ENCODE measurements around the gene FARP1. TPM values are rescaled to one million over a fixed set of nuclear protein-coding genes. Genes with fewer than 3 reads are reported as not detected.
A peak's percentile ranks its signal among the peaks of the same experiment; 100 is the strongest.

The FARP1 gene
- total and polyA plus RNA-seq, 2 of the 8 experiments (the other 6 are each of a cell fraction or from before 2014, with no cell fraction given), result 24.7 to 104 TPM

- WGBS, 2 experiments (ENCODE audit: extremely low coverage in 1 of 2, insufficient coverage in 1 of 2, insufficient read length in 1 of 2, insufficient replicate concordance in 2 of 2, low coverage in 1 of 2, low lambda C conversion rate in 2 of 2, missing lambda C conversion rate in 1 of 2), result 85% methylated on average over 9 of the region's 9 CpGs; no CpG with 5 or more reads in 1 of the 2 experiments
Measured at GRCh38 chr13:98490195-98490836, 347.4 kb downstream of the FARP1 start.

More at GRCh38 chr13:98490195-98490836, 347.4 kb downstream of the FARP1 start:
- H3K23me2 ChIP-seq (ENCODE audit: low read depth, low read length), result no peaks in the 10 kb centered on the region
- H3K27ac ChIP-seq (ENCODE audit: low read depth, low read length), result no peak overlapping the region
- peaks cover 20% of the 10 kb centered on the region for H3K79me1 ChIP-seq (ENCODE audit: low read depth, low read length)
- H3K56ac ChIP-seq (replicated peaks; ENCODE audit: insufficient read length, low read depth, low read length), result no peak overlapping the region
- H4K20me1 ChIP-seq (replicated peaks in 1 of 2; ENCODE audit: control insufficient read depth in 1 of 2, insufficient read depth in 2 of 2, low read length in 2 of 2), result peaks cover 18 to 32% of the 10 kb centered on the region in 2 experiments
- H3K9ac ChIP-seq (replicated peaks in 1 of 4; ENCODE audit: extremely low read depth in 1 of 4, low read depth in 3 of 4, low read length in 3 of 4), result no peak overlapping the region
- H2BK5ac ChIP-seq (ENCODE audit: low read depth, low read length), result peak overlapping the region; percentile 55; the same call in 1 of the 2 replicates
- peaks cover 7 to 94% of the 10 kb centered on the region in 2 experiments for H3K79me2 ChIP-seq (ENCODE audit: control insufficient read depth in 1 of 2, insufficient read depth in 2 of 2, low read length in 2 of 2)
- H3K27me3 ChIP-seq (replicated peaks in 1 of 4; ENCODE audit: control insufficient read depth in 3 of 4, extremely low read depth in 1 of 4, insufficient read depth in 3 of 4, low read length in 3 of 4), result no peaks in the 10 kb centered on the region
- no peak overlapping the region for H3K18ac ChIP-seq (ENCODE audit: extremely low read depth, low read length)
- H3K4me2 ChIP-seq (ENCODE audit: insufficient read depth in 1 of 2, low read depth in 2 of 2, low read length in 2 of 2), result no peak overlapping the region
- H3K14ac ChIP-seq (ENCODE audit: insufficient read length), result no peak overlapping the region
- H4K5ac ChIP-seq (ENCODE audit: insufficient read length, low read depth, low read length), result no peak overlapping the region
- no peak overlapping the region for H2BK12ac ChIP-seq (ENCODE audit: low read depth, low read length)
- no peak overlapping the region for H2BK20ac ChIP-seq (ENCODE audit: low read length)
- no peak overlapping the region for H2BK120ac ChIP-seq (replicated peaks; ENCODE audit: low read depth, low read length)
- no peaks in the 10 kb centered on the region for H3K36me3 ChIP-seq (ENCODE audit: control insufficient read depth in 2 of 4, insufficient read depth in 4 of 4, low read length in 3 of 4)
- no peak for FAIRE-seq
- no peak overlapping the region for H2BK15ac ChIP-seq (ENCODE audit: low read length)
- H2AK5ac ChIP-seq (ENCODE audit: low read depth, low read length), result no peak overlapping the region
- no peak overlapping the region for H4K91ac ChIP-seq (replicated peaks; ENCODE audit: insufficient read length, low read length)
- TF ChIP-seq CTCF (IDR thresholded peaks at IDR 0.05; ENCODE audit: control extremely low read depth in 1 of 3, insufficient read depth in 1 of 3, low read depth in 1 of 3, low read length in 3 of 3) (no peak), POLR2A (IDR thresholded peaks at IDR 0.05; ENCODE audit: control extremely low read depth in 1 of 2, low read depth in 2 of 2, low read length in 2 of 2) (no peak), TCF12 (IDR thresholded peaks at IDR 0.05; ENCODE audit: low read depth, low read length) (no peak), TBP (IDR thresholded peaks at IDR 0.05; ENCODE audit: low read depth, low read length) (no peak)
- TF ChIP-seq, protein P1, sequence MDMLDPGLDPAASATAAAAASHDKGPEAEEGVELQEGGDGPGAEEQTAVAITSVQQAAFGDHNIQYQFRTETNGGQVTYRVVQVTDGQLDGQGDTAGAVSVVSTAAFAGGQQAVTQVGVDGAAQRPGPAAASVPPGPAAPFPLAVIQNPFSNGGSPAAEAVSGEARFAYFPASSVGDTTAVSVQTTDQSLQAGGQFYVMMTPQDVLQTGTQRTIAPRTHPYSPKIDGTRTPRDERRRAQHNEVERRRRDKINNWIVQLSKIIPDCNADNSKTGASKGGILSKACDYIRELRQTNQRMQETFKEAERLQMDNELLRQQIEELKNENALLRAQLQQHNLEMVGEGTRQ (IDR thresholded peaks at IDR 0.05; ENCODE audit: low read length), result no peak
- H4K8ac ChIP-seq (ENCODE audit: extremely low read depth, insufficient read depth, low read length), result no peak overlapping the region
- H3K9me3 ChIP-seq (ENCODE audit: insufficient read depth in 2 of 2, low read depth in 1 of 2, low read length in 1 of 2), result no peaks in the 10 kb centered on the region
- CTCF ChIA-PET (ENCODE audit: partially characterized antibody), result interaction anchor here (0.5 to 1.6 kb wide), 8 partner anchors 18 to 163 kb away, joined by 3 to 7 read pairs (median 4); no protein-coding TSS in a partner anchor
- H3K23ac ChIP-seq (ENCODE audit: insufficient read length), result no peak overlapping the region
- no peak for DNase-seq (ENCODE audit: low read depth in 1 of 2, low spot score in 2 of 2)
- no peak overlapping the region for H3K4me3 ChIP-seq (ENCODE audit: extremely low read depth in 1 of 4, insufficient read depth in 2 of 4, low read depth in 3 of 4, low read length in 4 of 4)
- no peak overlapping the region for H3K4ac ChIP-seq (replicated peaks; ENCODE audit: insufficient read length, low read depth, low read length)
- H2AFZ ChIP-seq (ENCODE audit: low read length), result no peak overlapping the region
- H3K4me1 ChIP-seq (replicated peaks in 1 of 4; ENCODE audit: control insufficient read depth in 3 of 4, insufficient read depth in 4 of 4, low read length in 3 of 4), result peaks cover 9 to 28% (median 18%) of the 10 kb centered on the region in 4 experiments
- POLR2A ChIA-PET (ENCODE audit: partially characterized antibody), result interaction anchor here (0.6 kb wide), 1 partner anchor 60 kb away, joined by 4 read pairs; no protein-coding TSS in a partner anchor

Data from H1 (cell line).